T-helper 22 cell (primary cell): ENCODE data around the gene DEFB126.
"Not testable (repeated sequence)": the region's sequence is repeated elsewhere in the genome, so short reads cannot be mapped to it uniquely, and the experiment has no call there.

Experiments used
- DNase-seq: peaks from one replicate; pipeline ENCODE4 v3.0.0-alpha.2; 2020; ENCODE audit warnings: low read depth

Gene DEFB126, protein sequence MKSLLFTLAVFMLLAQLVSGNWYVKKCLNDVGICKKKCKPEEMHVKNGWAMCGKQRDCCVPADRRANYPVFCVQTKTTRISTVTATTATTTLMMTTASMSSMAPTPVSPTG

GRCh38 chr20:142290-142689 is at the start of gene DEFB126:
TSS of gene DEFB126 (plus strand) at chr20:142590. CDS start at chr20:142629, 39 bp downstream.
- no peak for DNase-seq

GRCh38 chr20:93641-94040 is 48.7 kb upstream of the DEFB126 start:
- no peak for DNase-seq

GRCh38 chr20:95215-95614 is 47.2 kb upstream of the DEFB126 start:
- DNase-seq: no peak

- not testable (repeated sequence) for DNase-seq
Measured at GRCh38 chr20:97691-98090, 44.7 kb upstream of the DEFB126 start.

- no peak for DNase-seq
Measured at GRCh38 chr20:101975-102374, 40.4 kb upstream of the DEFB126 start.

DNA sequence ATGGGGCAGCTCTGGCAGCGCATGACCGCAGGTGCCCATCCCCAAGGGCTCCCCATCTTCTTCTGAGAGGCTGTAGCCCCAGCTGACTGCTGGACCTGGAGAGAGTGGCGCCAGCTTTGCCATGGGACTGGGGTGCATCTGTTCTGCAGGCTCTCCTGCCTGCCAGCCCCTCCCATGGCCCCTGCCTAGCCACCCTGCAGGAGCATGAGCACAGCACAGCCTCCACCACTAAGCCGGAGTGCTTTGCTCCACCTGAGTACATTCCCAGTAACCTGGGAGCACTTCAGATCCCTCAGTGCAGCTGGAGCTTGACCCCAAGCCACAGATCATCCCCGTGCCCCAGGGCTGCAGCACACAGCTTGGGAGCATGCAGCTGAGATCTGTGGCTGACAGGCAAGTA is 38.9 kb upstream of the DEFB126 start:
- DNase-seq: no peak

- DNase-seq: no peak
Measured at GRCh38 chr20:112396-112795, 30.0 kb upstream of the DEFB126 start.

- DNase-seq: no peak
Measured at GRCh38 chr20:117518-117917, 24.9 kb upstream of the DEFB126 start.

GRCh38 chr20:129786-130323 is 12.5 kb upstream of the DEFB126 start:
- DNase-seq: not testable (repeated sequence)

- no peak for DNase-seq
Measured at GRCh38 chr20:137668-138490, 4.5 kb upstream of the DEFB126 start.

DNA sequence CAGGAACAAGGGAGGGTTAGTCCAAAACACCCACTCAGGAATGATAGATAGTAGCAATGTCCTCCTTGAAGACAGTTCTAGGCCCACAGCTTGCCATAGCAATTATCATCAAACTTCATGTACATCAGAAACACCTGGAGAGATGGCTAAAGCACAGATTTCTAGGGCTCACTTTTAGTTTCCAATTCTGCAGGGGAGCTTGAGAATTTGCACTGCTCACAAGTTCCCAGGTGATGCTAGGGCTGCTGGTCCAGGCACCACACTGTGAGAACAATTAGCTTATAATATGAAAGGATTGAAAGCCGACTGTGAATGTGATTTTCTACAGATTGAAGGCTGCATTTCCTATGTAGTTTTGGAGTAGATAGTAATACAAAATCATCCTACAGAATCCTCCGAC is 3.5 kb downstream of the DEFB126 start:
- DNase-seq: no peak

DNA sequence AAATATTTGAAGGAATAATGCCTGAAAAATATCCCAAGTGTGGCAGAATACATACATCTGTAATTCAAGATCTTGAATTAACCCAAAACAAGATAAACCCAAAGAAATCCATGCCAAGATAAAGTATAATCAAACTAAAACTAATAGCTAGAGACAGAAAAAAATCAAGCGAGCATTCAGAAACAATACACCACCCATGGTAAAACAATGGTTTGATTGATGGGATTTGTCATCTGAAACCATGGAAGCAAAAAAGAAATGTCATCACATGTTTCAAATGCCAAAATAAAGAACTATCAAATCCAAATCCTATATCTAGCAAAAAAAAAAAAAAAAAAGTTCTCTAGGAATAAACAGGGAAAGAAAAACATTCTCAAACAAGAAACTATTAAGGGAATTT is 9.7 kb downstream of the DEFB126 start:
- no peak for DNase-seq

GRCh38 chr20:157154-157553 is 14.8 kb downstream of the DEFB126 start, which contains the start of gene DEFB127:
TSS of gene DEFB127 (plus strand) at chr20:157454. CDS start at chr20:157545, 91 bp downstream.
- DNase-seq: no peak

DNA sequence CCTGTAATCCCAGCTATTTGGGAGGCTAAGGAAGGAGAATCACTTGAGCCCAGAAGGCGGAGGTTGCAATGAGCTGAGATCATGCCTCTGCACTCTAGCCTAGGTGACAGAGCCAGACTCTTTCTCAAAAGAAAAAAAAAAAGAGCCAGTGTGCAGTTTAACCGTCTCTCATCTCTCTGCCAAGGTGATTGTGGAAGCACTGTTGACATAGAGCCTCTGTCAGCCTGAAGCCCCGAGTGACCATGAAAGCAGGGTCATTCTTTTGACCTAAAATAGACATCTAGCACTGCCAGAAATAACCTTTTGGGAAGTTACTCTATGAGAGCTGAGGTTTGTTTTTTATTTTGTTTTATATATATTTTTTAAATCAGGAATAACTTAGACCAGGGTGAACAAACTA is 22.2 kb downstream of the DEFB126 start:
- no peak for DNase-seq

- no peak for DNase-seq
Measured at GRCh38 chr20:168876-169275, 26.5 kb downstream of the DEFB126 start.

GRCh38 chr20:184288-184687 is 41.9 kb downstream of the DEFB126 start:
- no peak for DNase-seq

DNA sequence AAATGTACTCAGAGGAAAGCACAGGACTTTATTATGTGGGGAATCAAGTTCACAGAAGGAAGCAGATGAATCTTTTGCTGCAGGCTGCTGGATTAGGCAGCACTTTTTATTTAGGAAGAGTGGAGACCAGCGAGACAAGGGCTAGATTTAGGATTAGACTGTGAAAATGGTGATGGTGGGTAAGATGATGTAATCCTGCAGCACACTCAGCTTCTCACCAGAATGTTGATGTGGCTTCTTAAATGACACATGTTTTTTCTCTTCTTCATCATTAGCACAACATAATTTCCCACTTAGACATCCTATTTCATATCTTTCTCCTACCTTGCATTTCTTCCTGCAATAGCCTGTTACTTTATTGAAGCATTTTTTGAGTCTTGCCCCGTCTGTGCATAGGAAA is 45.3 kb downstream of the DEFB126 start:
- no peak for DNase-seq

DNA sequence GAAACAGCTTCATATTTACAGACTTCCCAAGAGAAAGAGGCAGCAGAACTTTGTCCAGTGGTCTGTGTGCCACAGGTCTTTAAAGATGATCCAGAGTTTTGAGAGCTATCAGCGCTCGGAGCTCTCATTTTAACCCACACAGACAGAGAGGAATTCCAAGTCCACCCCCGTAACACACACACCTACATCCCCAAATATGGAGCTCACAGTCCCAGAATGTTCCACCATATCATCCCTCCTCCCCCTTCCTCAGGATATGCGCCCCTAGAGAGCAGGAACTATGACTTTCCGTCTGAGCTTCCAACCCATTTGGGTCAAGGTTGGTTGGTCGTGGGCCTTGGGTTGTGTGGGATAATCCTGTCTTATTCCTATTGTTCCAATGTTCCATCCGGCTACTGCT is 47.2 kb downstream of the DEFB126 start, which contains the start of gene DEFB128:
Gene DEFB128, minus strand, starts transcription at position 101 of the 400 bp plus-strand sequence. Its CDS starts 88 bp downstream, at position 13.
- no peak for DNase-seq
